Chondrocyte (in vitro differentiated cells): Measurements from ENCODE around the gene GADD45GIP1. TPM values are rescaled to one million over a fixed set of nuclear protein-coding genes. Genes with fewer than 3 reads are reported as not detected.
"Not testable (repeated sequence)": the region's sequence is repeated elsewhere in the genome, so short reads cannot be mapped to it uniquely, and the experiment has no call there.

Experiments
- DNase-seq: peaks from one replicate; pipeline ENCODE4 v3.0.0; 2021; ENCODE audit warnings: mixed read lengths, low spot score
- H3K27ac Mint-ChIP-seq: one replicate; pipeline ENCODE4 v1.8.0; 2021; ENCODE audit warnings: mild to moderate bottlenecking, moderate library complexity, mixed read lengths; ENCODE audit not compliant: unreplicated experiment
- H3K27me3 Mint-ChIP-seq: 2 replicates; pipeline ENCODE4 v1.8.0; 2021; ENCODE audit warnings: low read depth, mixed read lengths
- H3K36me3 Mint-ChIP-seq: 2 replicates; pipeline ENCODE4 v1.8.0; 2021; ENCODE audit warnings: low read depth, mixed read lengths
- H3K4me1 Mint-ChIP-seq: 2 replicates; pipeline ENCODE4 v1.8.0; 2021; ENCODE audit warnings: low read depth, mild to moderate bottlenecking, mixed read lengths
- H3K4me3 Mint-ChIP-seq: one replicate; pipeline ENCODE4 v1.8.0; 2021; ENCODE audit warnings: mild to moderate bottlenecking, moderate library complexity, mixed read lengths; ENCODE audit not compliant: unreplicated experiment
- H3K9me3 Mint-ChIP-seq: 2 replicates; pipeline ENCODE4 v1.8.0; 2021; ENCODE audit warnings: low read depth, mixed read lengths
- CTCF ChIP-seq: fragments of 200-600 bp; sonication (generic); IDR thresholded peaks from 2 replicates; pipeline ENCODE4 v1.5.0; 2021; ENCODE audit warnings: antibody characterized with exemption, mild to moderate bottlenecking, moderate library complexity
- total RNA-seq: library from RNA; stranded (reverse); gene quantifications from 3 replicates; pipeline ENCODE4 v1.2.1, GENCODE V29; 2021

The GADD45GIP1 gene
- total RNA-seq, 1 donor from 2014 or later, result 29.1 TPM

DNA sequence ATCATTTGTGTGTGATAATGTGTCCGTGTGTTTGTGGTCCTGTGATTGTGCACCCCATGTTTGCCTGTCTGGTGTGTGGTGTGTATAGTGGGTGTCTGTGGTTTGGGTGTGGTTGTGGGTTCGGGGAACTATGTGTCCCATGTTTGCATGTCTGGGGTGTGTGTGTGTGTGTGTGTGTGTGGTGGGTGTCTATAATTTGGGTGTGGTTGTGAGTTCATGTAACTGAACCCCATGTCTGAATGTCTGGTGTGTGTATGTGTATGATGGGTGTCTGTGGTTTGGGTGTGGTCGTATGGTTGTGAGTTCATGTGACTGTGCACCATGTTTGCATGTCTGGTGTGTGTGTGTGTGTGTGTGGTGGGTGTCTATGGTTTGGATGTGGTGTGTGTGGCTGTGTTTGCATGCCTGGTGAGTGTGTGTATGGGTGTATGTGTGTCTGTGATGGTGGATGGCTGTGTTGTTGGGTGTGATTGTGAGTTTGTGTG lies 27.2 kb upstream of the GADD45GIP1 start:
- no peaks in the 10 kb centered on the region for H3K36me3 Mint-ChIP-seq
- H3K4me3 Mint-ChIP-seq, result no peak overlapping the region
- H3K9me3 Mint-ChIP-seq, result no peaks in the 10 kb centered on the region
- no peak for DNase-seq
- TF ChIP-seq CTCF, result no peak
- peaks cover 9% of the 10 kb centered on the region for H3K4me1 Mint-ChIP-seq
- no peak overlapping the region for H3K27ac Mint-ChIP-seq
- H3K27me3 Mint-ChIP-seq, result no peaks in the 10 kb centered on the region

DNA sequence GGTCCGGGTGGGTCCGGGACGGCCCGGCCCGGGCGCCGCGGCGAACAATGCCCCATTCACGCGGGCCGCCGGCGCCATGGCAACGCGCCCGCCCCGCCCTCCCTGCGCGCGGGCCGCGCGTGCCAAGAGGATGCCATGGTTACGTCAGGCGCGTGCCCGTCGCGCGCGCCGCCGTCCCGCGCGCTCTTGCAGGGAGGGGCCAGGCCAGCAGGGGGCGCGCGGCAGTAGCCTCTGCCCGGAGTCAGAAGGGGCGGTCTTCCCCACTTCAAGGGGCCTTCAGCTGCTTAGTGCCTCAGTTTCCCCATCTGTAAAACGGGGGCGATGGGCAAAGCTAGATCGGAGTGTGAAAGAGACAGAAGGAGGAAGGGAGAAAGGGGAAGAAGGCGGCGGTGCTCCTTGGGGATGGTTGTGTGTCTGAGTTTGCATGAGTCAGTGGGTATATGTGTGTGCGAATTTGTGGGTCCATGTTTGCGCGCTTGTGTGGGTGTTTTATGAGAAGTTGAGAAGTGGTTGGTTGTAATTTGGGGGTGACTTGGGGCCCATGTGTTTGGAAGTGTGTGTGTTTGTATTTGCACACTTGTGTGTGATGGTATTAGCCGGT lies 26.6 kb upstream of the GADD45GIP1 start:
- Mint-ChIP-seq H3K9me3 (no peaks in the 10 kb centered on the region), H3K4me1 (peaks cover 9% of the 10 kb centered on the region), H3K36me3 (no peaks in the 10 kb centered on the region), H3K27ac (no peak overlapping the region), H3K4me3 (no peak overlapping the region), H3K27me3 (no peaks in the 10 kb centered on the region)
- TF ChIP-seq CTCF, result peak; percentile 98
- DNase-seq, result no peak

GRCh38 chr19:12983091-12983490 lies 26.1 kb upstream of the GADD45GIP1 start:
- H3K9me3 Mint-ChIP-seq, result no peaks in the 10 kb centered on the region
- H3K27me3 Mint-ChIP-seq, result no peaks in the 10 kb centered on the region
- no peak overlapping the region for H3K4me3 Mint-ChIP-seq
- no peak for DNase-seq
- no peak overlapping the region for H3K27ac Mint-ChIP-seq
- no peaks in the 10 kb centered on the region for H3K36me3 Mint-ChIP-seq
- H3K4me1 Mint-ChIP-seq, result peaks cover 10% of the 10 kb centered on the region
- no peak for TF ChIP-seq CTCF

DNA sequence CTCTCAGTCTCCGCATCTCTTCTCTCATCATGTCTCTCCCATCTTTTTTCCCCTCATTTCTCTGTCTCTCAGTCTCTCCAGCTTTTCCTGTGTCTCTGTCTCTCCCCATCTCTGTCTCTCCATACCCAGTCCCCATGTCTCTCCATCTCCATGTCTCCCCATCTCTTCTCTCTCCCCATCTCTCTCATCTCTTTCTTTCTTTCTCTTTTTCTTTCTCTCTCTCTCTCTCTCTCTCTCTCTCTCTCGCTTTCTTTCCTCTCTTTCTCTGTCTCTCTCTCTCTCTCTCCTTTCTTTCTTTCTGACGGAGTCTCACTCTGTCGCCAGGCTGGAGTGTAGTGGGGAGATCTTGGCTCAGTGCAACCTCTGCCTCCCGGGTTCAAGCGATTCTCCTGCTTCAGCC lies 25.6 kb upstream of the GADD45GIP1 start:
- no peaks in the 10 kb centered on the region for H3K9me3 Mint-ChIP-seq
- H3K4me3 Mint-ChIP-seq, result no peak overlapping the region
- DNase-seq, result no peak
- no peaks in the 10 kb centered on the region for H3K27me3 Mint-ChIP-seq
- H3K27ac Mint-ChIP-seq, result no peak overlapping the region
- peaks cover 14% of the 10 kb centered on the region for H3K4me1 Mint-ChIP-seq
- H3K36me3 Mint-ChIP-seq, result no peaks in the 10 kb centered on the region
- no peak for TF ChIP-seq CTCF

DNA sequence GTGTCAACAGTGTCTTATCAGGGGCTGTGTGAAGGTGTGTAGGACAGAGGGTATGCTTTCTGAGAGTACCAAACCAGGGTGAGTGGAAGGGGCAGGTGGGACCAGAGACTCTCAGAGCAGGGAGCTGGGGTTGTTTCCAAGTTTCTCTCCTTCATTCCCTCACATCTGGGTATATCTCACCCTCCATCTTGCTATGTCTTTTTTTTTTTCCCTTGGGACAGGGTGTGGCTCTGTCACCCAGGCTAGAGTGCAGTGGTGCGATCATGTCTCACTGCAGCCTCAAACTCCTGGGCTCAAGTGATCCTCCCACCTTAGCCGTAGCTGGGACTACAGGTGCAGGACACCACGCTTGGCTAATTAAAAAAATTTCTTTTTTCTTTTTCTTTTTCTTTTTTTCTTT lies 23.0 kb upstream of the GADD45GIP1 start:
- Mint-ChIP-seq H3K36me3 (no peaks in the 10 kb centered on the region), H3K27ac (no peak overlapping the region), H3K27me3 (peaks cover 2% of the 10 kb centered on the region), H3K9me3 (no peaks in the 10 kb centered on the region), H3K4me3 (no peak overlapping the region), H3K4me1 (peaks cover 7% of the 10 kb centered on the region)
- no peak for DNase-seq
- no peak for TF ChIP-seq CTCF

- H3K4me1 Mint-ChIP-seq, H3K27me3 Mint-ChIP-seq, H3K4me3 Mint-ChIP-seq, H3K27ac Mint-ChIP-seq, DNase-seq, H3K36me3 Mint-ChIP-seq, H3K9me3 Mint-ChIP-seq: not testable (repeated sequence)
Observed at GRCh38 chr19:12976109-12976508, 19.1 kb upstream of the GADD45GIP1 start.
